HG02943 (cell line): ENCODE measurements around the gene PSAPL1.

Experiments
- ATAC-seq: cut with Tn5 transposase; IDR thresholded peaks from one replicate; pipeline ENCODE4 v1.9.1; 2021; ENCODE audit warnings: mild to moderate bottlenecking, low read depth, moderate library complexity; ENCODE audit not compliant: unreplicated experiment

PSAPL1 gene, protein sequence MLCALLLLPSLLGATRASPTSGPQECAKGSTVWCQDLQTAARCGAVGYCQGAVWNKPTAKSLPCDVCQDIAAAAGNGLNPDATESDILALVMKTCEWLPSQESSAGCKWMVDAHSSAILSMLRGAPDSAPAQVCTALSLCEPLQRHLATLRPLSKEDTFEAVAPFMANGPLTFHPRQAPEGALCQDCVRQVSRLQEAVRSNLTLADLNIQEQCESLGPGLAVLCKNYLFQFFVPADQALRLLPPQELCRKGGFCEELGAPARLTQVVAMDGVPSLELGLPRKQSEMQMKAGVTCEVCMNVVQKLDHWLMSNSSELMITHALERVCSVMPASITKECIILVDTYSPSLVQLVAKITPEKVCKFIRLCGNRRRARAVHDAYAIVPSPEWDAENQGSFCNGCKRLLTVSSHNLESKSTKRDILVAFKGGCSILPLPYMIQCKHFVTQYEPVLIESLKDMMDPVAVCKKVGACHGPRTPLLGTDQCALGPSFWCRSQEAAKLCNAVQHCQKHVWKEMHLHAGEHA

DNA sequence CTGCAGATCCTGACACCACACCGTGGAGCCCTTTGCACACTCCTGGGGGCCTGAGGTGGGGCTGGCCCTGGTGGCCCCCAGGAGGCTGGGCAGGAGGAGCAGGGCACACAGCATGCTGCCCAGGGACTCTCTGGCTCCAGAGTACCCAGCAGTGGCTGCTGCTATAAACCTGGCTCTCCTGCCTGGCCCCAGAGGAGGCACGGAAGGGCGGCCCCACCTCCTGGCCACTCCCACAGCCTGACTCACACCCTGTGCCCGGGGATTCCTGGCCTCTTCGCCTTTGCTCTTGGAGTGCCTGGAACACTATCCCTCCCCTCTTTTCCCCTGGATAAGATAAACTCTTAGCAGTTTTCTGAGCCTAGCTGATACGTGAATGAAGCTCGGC is at the start of gene PSAPL1:
Gene PSAPL1, minus strand, starts transcription at position 165 of the 385 bp plus-strand sequence. Its CDS starts 51 bp downstream, at position 114.
- ATAC-seq: no peak

- no peak for ATAC-seq
These were observed 46.5 kb upstream of the PSAPL1 start for GRCh38 chr4:7481227-7481626.

DNA sequence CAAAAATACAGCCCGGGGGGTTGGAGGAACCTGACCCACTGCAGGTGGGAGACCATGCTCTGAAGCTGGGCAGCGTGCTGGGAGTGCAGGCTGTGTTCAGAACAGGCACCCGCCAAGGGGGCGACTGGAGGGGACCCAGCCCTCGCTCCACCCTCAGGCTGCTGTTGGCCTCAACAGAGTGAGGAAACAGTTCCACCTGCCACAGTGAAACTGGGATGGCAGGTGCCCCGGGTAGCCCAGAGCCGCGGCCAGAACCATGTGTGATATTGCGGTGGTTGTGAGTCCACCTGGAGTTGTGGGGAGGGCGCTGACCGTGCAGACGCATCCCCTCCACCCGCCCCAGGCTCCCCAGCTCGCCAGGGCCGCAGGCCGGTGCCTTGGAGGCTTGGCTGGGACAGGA is 45.7 kb upstream of the PSAPL1 start:
- ATAC-seq: no peak

DNA sequence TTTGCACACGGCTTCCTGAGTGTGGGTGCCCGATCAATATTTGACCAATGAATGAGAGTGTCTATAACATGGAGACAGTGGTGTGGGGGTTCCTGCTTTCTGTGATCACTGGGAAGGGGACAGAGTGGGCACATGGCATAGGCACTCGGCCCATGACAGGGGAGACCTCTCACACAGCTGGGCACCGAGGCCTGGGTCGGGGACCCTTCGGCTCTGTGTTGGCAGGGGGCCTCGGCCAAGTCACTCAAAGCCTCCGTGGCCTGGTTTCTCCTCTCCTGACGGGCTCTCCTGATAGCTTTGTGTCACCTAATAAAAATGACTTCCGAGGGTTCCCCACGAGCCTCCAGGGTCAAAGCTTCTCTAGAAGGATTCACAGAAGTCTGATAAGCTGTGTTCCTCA is 43.9 kb upstream of the PSAPL1 start:
- ATAC-seq: no peak

- no peak for ATAC-seq
These were observed 43.0 kb upstream of the PSAPL1 start for GRCh38 chr4:7477695-7478094.

DNA sequence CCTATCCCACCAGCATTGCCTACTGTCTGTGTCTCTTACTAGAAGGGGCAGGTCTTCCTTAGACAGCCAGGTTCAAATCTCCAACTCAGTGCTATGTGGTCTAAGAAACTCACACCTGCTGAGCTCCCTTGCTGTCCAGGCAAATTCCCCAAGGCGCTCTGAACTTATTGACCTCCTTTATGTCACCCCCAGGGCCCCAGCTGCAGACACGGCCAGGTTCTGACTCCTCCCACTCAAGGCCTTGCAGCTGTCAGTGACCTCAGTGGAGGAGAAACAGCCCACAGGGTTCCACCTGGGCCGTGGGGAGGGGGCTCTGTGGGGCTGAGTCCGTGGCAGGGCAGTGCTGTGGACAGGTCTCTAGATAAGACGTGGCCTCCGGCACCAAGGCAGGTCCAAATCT is 42.1 kb upstream of the PSAPL1 start:
- no peak for ATAC-seq

- ATAC-seq: no peak
These were observed 40.5 kb upstream of the PSAPL1 start for GRCh38 chr4:7475207-7475606.

- ATAC-seq: no peak
These were observed 39.6 kb upstream of the PSAPL1 start for GRCh38 chr4:7474320-7474719.

GRCh38 chr4:7473081-7473480 is 38.4 kb upstream of the PSAPL1 start:
- no peak for ATAC-seq

DNA sequence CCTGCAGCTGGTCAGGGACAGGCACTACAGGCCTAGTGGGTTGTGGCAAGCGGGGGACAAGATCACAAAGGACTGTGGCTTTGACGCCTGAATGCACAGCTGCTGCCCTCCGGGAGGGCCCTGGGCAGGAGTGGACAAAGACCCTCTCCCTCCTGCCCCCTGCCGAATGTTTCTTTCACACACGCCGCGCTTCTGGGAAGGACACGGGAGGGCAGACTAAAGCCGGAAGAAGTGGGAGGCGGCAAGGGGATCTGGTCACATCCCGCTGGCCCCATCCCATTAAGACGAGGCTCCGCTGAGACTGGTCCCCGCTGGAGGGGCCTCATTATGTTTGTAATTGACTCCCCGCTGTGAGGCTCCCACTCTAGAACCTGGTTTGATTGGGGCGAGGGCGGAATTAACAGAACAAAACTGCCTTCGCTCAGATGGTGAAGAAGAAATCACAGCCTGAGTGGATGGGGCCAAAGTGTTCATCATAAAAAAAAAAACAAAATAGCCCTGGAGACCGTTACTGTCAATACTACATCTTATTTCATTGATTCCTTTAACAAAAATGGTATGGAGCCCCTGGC is 37.8 kb upstream of the PSAPL1 start:
- ATAC-seq: no peak

DNA sequence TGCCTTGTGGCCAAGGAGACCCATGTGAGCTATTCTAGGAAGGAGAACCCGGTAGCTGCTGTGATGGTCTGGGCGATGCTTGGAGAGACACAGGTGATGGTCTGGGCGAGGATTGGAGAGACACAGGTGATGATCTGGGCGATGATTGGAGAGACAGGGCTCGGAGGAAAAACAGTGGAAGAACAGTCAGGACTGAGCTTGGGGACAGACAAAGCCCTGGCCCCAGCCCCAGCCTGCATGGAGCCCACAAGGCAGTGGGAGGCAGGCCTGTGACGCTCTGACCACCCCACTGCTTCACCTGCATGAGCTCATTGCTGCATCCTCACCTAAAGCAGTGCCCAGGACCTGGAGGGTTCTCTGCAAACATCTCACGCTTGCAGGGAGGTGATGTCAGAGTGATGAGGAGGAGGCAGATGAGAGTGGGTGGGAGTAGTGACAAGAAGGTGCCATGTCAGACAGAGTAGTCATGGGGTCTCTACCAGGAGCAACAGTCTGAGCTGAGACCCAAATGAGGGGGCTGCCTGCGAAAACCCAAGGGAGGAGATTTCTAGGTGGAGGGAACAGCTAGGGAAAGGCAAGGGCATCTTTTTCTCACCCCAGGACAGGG is 35.9 kb upstream of the PSAPL1 start:
- no peak for ATAC-seq

DNA sequence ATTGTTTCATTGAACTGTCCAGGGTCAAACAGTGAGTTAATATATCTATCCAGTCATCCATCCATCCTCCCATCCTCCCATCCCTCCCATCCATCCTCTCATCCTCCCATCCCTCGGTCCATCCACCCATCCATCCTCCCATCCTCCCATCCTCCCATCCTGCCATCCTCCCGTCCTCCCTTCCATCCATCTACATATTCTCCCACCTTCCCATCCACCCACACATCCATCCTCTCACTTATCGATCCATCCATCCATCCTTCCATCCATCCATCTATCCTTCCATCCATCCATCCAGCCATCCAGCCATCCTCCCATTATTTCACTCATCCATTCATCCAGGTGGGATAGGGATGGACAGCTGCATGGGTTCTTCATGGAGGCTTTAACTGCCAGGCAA is 35.4 kb upstream of the PSAPL1 start:
- no peak for ATAC-seq

- ATAC-seq: no peak
These were observed 34.3 kb upstream of the PSAPL1 start for GRCh38 chr4:7469023-7469422.

GRCh38 chr4:7467471-7467870 is 32.7 kb upstream of the PSAPL1 start:
- ATAC-seq: no peak

DNA sequence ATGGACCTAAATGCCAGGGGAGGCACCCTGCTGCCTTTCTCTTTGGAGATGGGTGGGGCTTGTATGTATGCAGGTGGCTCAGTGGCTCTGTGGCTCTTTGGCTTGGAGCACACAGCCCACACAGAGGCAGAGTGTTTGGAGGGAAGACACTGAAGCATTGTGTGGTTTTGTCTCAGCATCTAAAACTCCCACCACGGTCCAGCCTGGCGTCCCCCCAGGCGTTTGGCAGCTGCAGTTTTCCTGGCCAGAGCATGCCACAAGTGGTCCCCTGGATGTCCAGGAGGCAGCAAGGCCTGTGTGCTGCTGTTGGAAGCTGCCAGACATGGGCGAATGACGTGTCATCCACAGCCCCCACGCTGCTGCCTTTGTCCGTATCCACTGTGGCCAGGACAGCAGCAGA is 32.2 kb upstream of the PSAPL1 start:
- ATAC-seq: no peak

DNA sequence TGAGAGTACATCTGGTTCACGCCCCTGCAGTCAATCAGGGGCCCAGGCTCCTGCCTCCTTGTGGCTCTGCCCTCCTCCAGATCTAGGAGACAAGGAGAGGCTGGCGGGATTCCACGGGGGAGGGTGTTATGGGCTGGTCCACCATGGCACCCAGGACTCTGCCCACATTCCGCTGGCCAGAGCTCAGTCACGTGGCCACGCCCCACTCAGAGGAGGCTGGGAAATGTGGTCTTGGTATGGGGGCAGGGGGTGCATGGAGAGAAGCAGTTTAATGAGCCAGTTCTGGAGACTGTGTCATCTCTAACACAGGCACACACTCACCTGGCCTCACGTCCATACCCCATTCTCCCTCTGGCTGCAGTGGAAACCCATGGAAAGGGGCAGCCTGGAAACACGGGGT is 31.5 kb upstream of the PSAPL1 start:
- no peak for ATAC-seq

DNA sequence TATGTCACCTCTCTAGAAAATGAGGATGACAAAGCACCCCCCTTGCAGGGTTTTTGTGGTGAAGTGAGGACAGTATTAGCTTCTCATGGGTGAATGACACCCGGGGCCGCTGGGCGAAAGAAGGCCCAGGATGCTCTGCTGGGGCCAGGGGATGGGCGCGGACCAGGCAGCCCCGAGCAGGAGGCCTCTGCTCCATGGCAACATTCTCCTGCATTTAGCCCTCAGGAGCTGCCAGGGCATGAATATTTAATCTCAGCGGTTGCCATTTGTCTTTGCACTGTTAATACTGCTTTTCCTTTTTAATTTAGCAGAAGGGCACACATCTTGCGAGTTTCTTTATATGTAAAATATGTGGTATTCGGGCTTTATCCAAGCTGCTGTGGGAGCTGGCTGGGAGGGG is 30.3 kb upstream of the PSAPL1 start:
- no peak for ATAC-seq

DNA sequence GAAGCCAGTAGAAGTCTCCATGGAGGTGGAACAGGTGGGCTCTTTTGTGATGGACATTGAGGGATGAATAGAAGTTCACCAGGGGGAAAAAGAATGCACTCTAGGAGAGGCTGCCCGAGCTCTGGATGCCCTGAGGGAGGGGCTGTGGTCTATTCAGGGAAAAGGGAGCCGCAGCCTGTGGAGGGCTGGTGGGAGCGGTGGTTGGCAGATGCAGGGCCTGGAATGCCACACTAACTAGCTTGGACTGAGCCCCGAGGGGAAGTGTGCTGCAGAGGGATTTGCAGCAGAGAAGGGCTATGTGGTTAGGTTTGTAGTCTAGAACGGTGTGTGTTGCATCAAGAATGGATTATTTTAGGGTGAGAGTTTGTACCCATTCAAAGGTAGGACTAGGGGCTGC is 29.5 kb upstream of the PSAPL1 start:
- ATAC-seq: no peak

DNA sequence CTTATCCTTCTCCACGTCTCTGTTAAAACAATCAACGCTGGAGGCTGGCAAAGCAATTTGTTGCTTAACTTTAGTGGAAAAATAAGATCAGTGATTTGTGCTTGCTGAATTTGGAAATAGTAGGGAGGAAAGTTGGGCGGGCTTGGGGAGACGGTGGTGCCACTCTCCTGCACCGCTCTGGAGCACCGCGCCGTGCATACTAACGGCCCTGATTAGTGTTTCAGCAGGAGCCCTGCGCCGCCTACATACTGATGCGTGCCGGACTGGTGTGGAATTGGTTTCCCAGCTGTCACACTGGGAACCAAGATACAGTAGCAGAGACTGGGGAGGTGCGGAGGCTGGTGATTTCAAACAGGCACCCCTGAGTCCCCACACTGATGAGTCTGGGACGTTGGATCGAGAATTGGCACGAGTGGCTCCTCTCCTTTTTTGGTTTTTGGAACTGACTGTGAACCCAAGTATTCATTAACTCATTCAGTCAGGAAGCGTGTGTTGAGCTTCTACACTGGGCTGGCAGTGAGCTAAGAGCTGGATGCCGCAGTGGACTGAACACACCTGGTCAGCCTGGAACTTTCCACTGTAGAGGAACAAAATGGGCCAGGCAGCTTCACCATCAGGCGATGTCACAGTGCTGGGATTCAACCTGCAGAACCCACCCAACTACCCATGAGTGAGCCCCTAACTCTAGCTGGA is 29.0 kb upstream of the PSAPL1 start:
- no peak for ATAC-seq

GRCh38 chr4:7462509-7462971 is 27.8 kb upstream of the PSAPL1 start:
- ATAC-seq: no peak

DNA sequence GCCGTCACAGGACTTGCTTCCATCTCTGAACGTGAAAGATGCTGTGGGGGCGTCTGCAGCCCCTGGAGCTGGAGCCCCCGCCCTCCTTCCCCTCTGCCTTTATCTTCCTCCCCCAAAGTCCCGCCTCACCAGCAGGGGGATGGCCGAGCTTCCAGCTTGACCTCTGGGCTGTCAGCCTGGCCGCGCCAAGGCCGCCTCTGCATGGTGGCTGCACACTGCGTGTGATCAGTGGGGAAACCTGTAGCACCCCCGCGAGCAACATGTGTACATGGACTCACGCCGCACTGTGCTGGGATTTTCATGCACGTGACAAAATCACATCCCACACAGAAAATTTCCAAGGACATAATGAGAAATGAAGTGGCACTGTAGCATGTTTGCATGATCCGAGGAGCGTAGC is 26.5 kb upstream of the PSAPL1 start:
- ATAC-seq: no peak
